Vagina (tissue), 2 donors: Measurements from ENCODE around the gene REXO1.

Source experiments
- POLR2AphosphoS5 ChIP-seq, 2 donors: sonication (generic); formaldehyde crosslinking; IDR thresholded peaks; one replicate each; pipeline ENCODE4 v1.9.0; 2017; ENCODE audit warnings: antibody characterized with exemption in 2 of 2, mild to moderate bottlenecking in 2 of 2, low read depth in 1 of 2; ENCODE audit not compliant: insufficient read depth in 1 of 2
- TF ChIP-seq, protein P1 (sequence below), 3 experiments: fragments of 450-650 bp in 2 of 3; fragments of 200-600 bp in 1 of 3; sonication (generic) in 1 of 3; IDR thresholded peaks; one replicate each; pipeline ENCODE4 v1.5.1; 2017 to 2019; ENCODE audit warnings: antibody characterized with exemption in 3 of 3, mild to moderate bottlenecking in 2 of 3, moderate library complexity in 2 of 3

DNA sequence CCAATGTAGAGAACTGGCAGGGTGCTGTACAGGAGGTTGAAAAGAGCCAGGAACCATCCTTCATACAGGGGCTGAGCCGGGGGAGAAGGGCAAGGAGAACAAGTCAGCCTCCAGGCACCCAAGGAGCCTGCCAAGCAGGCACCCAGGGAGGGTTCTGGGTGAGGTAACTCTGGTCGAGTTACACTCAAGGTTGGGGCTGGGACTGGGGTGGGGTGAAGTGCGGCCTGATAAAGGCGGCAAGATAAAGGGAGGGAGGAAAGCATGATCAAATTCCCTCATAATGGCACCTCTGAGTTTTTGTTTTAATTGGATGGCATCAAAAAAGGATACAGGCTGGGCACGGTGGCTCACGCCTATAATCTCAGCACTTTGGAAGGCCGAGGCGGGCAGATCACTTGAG lies 61.2 kb downstream of the REXO1 start:
- TF ChIP-seq, protein P1, sequence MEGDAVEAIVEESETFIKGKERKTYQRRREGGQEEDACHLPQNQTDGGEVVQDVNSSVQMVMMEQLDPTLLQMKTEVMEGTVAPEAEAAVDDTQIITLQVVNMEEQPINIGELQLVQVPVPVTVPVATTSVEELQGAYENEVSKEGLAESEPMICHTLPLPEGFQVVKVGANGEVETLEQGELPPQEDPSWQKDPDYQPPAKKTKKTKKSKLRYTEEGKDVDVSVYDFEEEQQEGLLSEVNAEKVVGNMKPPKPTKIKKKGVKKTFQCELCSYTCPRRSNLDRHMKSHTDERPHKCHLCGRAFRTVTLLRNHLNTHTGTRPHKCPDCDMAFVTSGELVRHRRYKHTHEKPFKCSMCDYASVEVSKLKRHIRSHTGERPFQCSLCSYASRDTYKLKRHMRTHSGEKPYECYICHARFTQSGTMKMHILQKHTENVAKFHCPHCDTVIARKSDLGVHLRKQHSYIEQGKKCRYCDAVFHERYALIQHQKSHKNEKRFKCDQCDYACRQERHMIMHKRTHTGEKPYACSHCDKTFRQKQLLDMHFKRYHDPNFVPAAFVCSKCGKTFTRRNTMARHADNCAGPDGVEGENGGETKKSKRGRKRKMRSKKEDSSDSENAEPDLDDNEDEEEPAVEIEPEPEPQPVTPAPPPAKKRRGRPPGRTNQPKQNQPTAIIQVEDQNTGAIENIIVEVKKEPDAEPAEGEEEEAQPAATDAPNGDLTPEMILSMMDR (IDR thresholded peaks at IDR 0.05): no peak
- TF ChIP-seq POLR2AphosphoS5 (IDR thresholded peaks at IDR 0.05; ENCODE audit: insufficient read depth in 1 of 2, low read depth in 1 of 2): no peak
